Ishikawa (cell line): ENCODE results near the gene C2orf92.

Source experiments
- CEBPB ChIP-seq: IDR thresholded peaks from 2 replicates; pipeline ENCODE4 v1.6.1; 2012
- CREB1 ChIP-seq: IDR thresholded peaks from 2 replicates; pipeline ENCODE4 v1.6.1; 2012; ENCODE audit warnings: low read depth
- EGR1 ChIP-seq: IDR thresholded peaks from 2 replicates; pipeline ENCODE4 v1.6.1; 2012
- EP300 ChIP-seq: IDR thresholded peaks from 2 replicates; pipeline ENCODE4 v1.6.1; 2012; ENCODE audit warnings: borderline replicate concordance
- FOXM1 ChIP-seq: IDR thresholded peaks from 2 replicates; pipeline ENCODE4 v1.6.1; 2012; ENCODE audit warnings: low read depth, borderline replicate concordance
- MAX ChIP-seq: IDR thresholded peaks from 2 replicates; pipeline ENCODE4 v1.6.1; 2012
- NFIC ChIP-seq: IDR thresholded peaks from 2 replicates; pipeline ENCODE4 v1.6.1; 2012
- RAD21 ChIP-seq: IDR thresholded peaks from 2 replicates; pipeline ENCODE4 v1.6.1; 2012; ENCODE audit warnings: low read depth
- TAF1 ChIP-seq: IDR thresholded peaks from 2 replicates; pipeline ENCODE4 v1.6.1; 2012; ENCODE audit warnings: low read depth, mild to moderate bottlenecking
- TCF12 ChIP-seq: IDR thresholded peaks from 2 replicates; pipeline ENCODE4 v1.6.1; 2012; ENCODE audit warnings: low read depth
- TEAD4 ChIP-seq: IDR thresholded peaks from 2 replicates; pipeline ENCODE4 v1.6.1; 2012
- USF1 ChIP-seq: IDR thresholded peaks from 2 replicates; pipeline ENCODE4 v1.6.1; 2012
- YY1 ChIP-seq: IDR thresholded peaks from 2 replicates; pipeline ENCODE4 v1.6.1; 2012; ENCODE audit warnings: low read depth
- ZBTB7A ChIP-seq: IDR thresholded peaks from 2 replicates; pipeline ENCODE4 v1.6.1; 2012; ENCODE audit warnings: low read depth
- TF ChIP-seq, protein P1 (sequence below): IDR thresholded peaks from 2 replicates; pipeline ENCODE4 v1.6.1; 2012; ENCODE audit warnings: low read depth, mild to moderate bottlenecking

Gene C2orf92

DNA sequence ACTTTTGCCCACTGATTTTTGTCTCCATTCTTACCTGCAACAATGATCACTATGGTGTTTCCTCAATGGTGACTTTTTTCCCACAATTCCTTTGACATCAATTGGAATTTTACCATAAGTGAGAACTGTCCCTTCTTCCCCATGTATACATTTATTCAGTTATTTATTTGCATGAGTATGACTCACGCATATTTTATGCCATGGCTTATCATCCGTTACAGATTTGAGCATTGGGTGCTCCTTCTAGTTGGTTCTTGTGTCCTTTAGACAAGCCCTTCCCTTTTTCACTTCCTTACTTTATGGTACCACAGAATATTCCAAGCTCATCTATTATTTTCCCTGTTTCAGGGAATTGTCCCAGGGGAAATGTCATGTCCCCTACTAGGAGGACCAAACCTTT, 16.0 kb upstream of the C2orf92 start:
- no peak for TF ChIP-seq CEBPB
- TF ChIP-seq EGR1: no peak
- no peak for TF ChIP-seq TAF1
- TF ChIP-seq ZBTB7A: no peak
- TF ChIP-seq YY1: no peak
- no peak for TF ChIP-seq USF1
- no peak for TF ChIP-seq MAX
- TF ChIP-seq EP300: no peak
- TF ChIP-seq FOXM1: no peak
- no peak for TF ChIP-seq NFIC
- no peak for TF ChIP-seq TEAD4

GRCh38 chr2:97653874-97654273, 15.6 kb upstream of the C2orf92 start:
- TF ChIP-seq YY1 (no peak), TEAD4 (no peak), CREB1 (no peak), TCF12 (no peak), EP300 (no peak), USF1 (no peak), NFIC (no peak), TAF1 (no peak), RAD21 (no peak), CEBPB (no peak), FOXM1 (no peak), ZBTB7A (no peak), EGR1 (no peak), MAX (no peak)
- TF ChIP-seq, protein P1, sequence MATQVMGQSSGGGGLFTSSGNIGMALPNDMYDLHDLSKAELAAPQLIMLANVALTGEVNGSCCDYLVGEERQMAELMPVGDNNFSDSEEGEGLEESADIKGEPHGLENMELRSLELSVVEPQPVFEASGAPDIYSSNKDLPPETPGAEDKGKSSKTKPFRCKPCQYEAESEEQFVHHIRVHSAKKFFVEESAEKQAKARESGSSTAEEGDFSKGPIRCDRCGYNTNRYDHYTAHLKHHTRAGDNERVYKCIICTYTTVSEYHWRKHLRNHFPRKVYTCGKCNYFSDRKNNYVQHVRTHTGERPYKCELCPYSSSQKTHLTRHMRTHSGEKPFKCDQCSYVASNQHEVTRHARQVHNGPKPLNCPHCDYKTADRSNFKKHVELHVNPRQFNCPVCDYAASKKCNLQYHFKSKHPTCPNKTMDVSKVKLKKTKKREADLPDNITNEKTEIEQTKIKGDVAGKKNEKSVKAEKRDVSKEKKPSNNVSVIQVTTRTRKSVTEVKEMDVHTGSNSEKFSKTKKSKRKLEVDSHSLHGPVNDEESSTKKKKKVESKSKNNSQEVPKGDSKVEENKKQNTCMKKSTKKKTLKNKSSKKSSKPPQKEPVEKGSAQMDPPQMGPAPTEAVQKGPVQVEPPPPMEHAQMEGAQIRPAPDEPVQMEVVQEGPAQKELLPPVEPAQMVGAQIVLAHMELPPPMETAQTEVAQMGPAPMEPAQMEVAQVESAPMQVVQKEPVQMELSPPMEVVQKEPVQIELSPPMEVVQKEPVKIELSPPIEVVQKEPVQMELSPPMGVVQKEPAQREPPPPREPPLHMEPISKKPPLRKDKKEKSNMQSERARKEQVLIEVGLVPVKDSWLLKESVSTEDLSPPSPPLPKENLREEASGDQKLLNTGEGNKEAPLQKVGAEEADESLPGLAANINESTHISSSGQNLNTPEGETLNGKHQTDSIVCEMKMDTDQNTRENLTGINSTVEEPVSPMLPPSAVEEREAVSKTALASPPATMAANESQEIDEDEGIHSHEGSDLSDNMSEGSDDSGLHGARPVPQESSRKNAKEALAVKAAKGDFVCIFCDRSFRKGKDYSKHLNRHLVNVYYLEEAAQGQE: no peak

- TF ChIP-seq TCF12 (no peak), RAD21 (no peak), TEAD4 (no peak), MAX (no peak), ZBTB7A (no peak), CREB1 (no peak), EGR1 (no peak), EP300 (no peak), TAF1 (no peak), NFIC (no peak)
- TF ChIP-seq, protein P1: no peak
Observed at GRCh38 chr2:97654309-97654708, 15.2 kb upstream of the C2orf92 start.

DNA sequence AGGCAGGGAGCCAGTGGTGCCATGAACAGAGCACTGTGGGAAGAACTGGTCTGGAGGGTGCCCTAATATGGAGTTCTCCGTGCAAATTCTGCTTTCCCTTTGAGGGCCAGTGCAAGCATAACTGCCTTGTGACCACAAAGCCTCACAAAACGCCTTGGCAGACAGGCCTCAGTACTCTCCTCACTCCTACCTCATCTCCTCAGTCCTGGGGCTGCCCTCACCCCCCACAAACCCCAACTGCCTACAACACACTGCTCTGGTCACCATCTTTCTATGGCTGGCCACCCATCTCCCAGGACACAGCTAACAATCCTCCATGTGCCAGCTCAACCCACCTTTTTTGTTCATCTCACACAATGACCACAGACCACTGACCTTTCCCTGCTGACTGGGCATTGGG, 14.7 kb upstream of the C2orf92 start:
- TF ChIP-seq CEBPB (no peak), FOXM1 (no peak), EGR1 (no peak), CREB1 (no peak), TCF12 (no peak), USF1 (no peak), RAD21 (no peak), NFIC (no peak), TAF1 (no peak), MAX (no peak), EP300 (no peak), TEAD4 (no peak), YY1 (no peak), ZBTB7A (no peak)
- TF ChIP-seq, protein P1: no peak
